ENCODE results near the gene PLSCR4. TPM values are rescaled to one million over a fixed set of nuclear protein-coding genes. Genes with fewer than 3 reads are reported as not detected.

Gene PLSCR4
- total RNA-seq, 1 donor from 2014 or later, result 14.2 TPM

- intact Hi-C loops (cut with DNase I), result no loop called here
- DNase-seq (ENCODE audit: low spot score), result no peak
Measured at GRCh38 chr3:146166415-146166821, 84.5 kb downstream of the PLSCR4 start.

- intact Hi-C loops (cut with DNase I), result no loop called here
- no peak for DNase-seq (ENCODE audit: low spot score)
Measured at GRCh38 chr3:146165877-146166276, 85.0 kb downstream of the PLSCR4 start.

GRCh38 chr3:146164971-146165769 is 85.7 kb downstream of the PLSCR4 start:
- intact Hi-C loops (cut with DNase I), result loop anchor here (5.0 kb wide), 1 partner anchor 93 kb away; no protein-coding TSS in a partner anchor

GRCh38 chr3:146164506-146164905 is 86.4 kb downstream of the PLSCR4 start:
- intact Hi-C loops (cut with DNase I), result loop anchor here (5.0 kb wide), 1 partner anchor 92 kb away; no protein-coding TSS in a partner anchor
- no peak for DNase-seq (ENCODE audit: low spot score)

More at GRCh38 chr3:146164971-146165769, 85.7 kb downstream of the PLSCR4 start:
- no peak for DNase-seq (ENCODE audit: low spot score)

DNA sequence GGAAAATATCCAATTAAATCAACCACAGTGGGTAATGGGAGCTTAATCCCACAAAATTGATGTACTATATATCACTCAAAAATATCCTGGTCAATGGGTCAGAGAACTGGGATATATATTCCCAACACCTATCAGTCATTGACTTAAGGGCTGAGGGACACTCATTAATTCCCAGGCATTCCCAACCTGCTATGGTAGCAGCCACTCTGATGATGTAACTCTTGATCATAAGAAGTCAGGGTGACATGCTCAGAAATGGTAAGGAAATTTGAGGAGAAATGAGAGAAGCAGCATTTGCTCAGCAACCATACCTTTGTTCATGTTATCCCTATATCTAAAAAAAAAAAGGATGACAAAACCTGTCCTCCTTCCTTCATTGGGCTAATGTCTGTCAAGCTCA is 86.8 kb downstream of the PLSCR4 start:
- no peak for DNase-seq (ENCODE audit: low spot score)
- intact Hi-C loops (cut with DNase I), result loop anchor here (5.0 kb wide), 1 partner anchor 92 kb away; no protein-coding TSS in a partner anchor

GRCh38 chr3:146163584-146163983 is 87.3 kb downstream of the PLSCR4 start:
- no peak for DNase-seq (ENCODE audit: low spot score)
- intact Hi-C loops (cut with DNase I), result loop anchor here (5.0 kb wide), 1 partner anchor 91 kb away; no protein-coding TSS in a partner anchor

GRCh38 chr3:146162561-146162960 is 88.3 kb downstream of the PLSCR4 start:
- no peak for DNase-seq (ENCODE audit: low spot score)
- intact Hi-C loops (cut with DNase I), result loop anchor here (5.0 kb wide), 1 partner anchor 90 kb away; no protein-coding TSS in a partner anchor

- intact Hi-C loops (cut with DNase I), result loop anchor here (5.0 kb wide), 1 partner anchor 89 kb away; no protein-coding TSS in a partner anchor
- DNase-seq (ENCODE audit: low spot score), result no peak
Measured at GRCh38 chr3:146161663-146162002, 89.3 kb downstream of the PLSCR4 start.

DNA sequence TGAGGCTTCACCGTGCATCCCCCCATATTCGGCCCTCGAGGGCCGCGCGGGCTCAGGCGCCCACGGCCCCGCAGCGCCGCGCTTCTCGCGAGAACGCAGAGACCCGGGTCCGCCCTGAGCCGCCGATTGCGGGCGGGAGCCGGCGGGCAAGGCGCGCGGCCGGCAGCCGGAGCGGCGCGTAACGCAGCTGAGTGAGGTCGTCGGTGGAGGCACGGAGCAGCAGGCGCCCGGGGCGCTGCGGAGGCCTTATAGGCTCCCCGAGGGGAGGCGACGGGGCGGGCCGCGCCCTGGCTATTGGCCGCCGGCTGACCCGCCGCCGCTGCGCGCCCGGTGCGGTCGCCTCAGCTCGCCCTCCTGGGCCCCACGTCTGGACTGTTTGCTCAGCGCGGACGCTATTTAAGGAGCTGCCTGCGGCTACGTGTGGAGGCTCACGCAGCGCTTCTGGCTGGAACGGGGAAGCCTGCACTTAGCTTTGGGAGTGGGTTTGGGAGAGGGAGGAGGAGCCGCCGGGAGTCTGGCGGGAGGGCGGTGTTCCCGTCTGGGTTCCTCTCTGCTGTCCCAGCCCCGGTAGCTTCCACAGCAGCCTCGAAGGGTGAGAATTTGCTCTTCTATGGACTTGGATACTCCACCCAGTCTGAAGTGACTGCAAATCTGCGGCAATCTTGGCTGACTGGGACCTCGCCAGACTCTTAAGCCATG is 89.8 kb downstream of the PLSCR4 start, which contains the start of gene PLOD2:
TSS of gene PLOD2 (minus strand) at position 221 of the 699 bp plus-strand sequence. CDS start at position 26, 195 bp downstream.
- intact Hi-C loops (cut with DNase I), result loop anchor here (5.0 kb wide), 1 partner anchor 89 kb away; no protein-coding TSS in a partner anchor
- peak; percentile 90 for DNase-seq (ENCODE audit: low spot score)

DNA sequence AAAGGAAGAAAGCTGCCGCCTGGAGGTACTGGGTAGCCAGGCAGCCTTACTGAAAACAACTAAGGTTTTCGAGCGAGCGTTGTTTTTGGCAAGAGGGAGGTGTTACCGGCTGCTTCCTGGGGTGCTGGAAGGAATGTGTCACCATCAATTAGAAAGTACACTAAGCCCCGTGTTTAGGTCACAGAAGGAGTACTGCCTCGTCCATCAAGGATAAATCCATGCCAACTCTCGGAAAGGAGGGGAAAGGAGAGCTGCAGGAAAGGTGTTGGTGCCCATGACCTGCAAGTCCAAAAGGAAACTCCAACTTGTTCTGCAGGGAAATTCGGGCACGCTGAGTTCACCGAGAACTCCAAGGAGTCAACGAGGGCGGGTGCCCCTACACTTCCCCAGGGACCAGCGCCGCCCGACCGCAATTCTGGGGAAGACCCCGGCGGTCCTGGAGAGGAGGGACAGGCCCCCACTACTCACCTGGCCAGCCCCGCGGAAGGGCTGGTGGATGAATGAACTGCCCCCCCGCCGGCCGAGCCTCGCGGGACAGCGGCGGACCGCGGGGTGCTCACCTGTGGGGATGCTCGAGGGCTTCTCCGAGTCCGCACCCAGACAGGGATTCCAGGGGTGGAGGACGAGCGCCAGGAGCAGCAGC is 90.5 kb downstream of the PLSCR4 start:
- intact Hi-C loops (cut with DNase I), result loop anchor here (5.0 kb wide), 1 partner anchor 88 kb away; no protein-coding TSS in a partner anchor
- peak; percentile 83 for DNase-seq (ENCODE audit: low spot score)

- intact Hi-C loops (cut with DNase I), result loop anchor here (5.0 kb wide), 1 partner anchor 87 kb away; no protein-coding TSS in a partner anchor
- no peak for DNase-seq (ENCODE audit: low spot score)
Measured at GRCh38 chr3:146159616-146160320, 91.1 kb downstream of the PLSCR4 start.

DNA sequence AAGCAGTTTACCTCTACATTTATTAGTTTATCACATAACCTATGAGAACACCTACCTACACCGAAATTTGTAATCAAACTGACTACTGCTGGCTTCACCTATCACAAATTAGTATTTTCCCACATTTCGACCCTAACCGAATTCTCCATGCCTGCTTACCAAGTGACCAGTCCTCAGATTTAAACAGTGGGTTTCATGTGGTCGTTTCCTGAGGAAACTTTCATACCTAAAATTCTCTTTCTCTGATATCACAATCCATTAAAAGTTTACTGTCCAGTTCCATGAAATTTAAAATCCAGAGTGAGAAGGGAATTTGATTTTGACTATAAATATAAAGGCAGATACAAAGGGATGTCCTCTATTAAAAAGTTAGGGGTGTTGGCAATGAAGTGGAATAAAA is 91.9 kb downstream of the PLSCR4 start:
- intact Hi-C loops (cut with DNase I), result no loop called here
- DNase-seq (ENCODE audit: low spot score), result no peak

DNA sequence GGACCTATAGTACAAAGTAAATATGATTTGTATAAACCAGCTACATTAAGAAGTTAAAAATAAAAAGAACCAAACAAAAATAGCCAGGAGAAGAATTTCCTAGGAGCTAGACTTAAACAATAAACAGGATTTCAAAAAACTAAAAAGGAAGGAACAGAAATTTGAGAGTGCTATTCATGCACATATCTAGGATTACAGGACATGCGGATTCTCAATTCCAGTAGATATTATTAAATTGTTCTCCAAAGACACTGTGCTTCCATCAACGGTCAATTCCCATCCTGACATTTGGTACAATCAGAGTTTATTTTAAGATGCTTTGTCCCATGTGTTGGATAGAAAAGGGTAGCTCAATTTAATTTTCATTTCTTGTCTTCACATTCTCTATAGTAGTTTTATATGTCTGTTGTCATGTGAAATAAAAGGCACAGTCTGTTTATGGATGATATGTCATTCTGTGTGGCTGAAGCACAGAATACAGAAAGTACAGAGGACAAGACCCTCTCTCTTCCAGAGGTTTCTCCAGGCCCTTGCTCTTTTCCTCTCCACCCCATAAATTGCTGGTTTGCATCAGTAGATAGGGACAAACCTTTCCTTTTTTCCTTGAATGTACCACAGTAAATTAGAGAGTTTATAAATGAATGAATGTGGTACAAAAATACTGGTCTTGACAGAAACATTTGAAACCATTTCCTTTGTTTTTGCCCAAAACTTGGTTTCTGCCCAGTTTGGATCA is 93.4 kb downstream of the PLSCR4 start:
- intact Hi-C loops (cut with DNase I), result no loop called here
- DNase-seq (ENCODE audit: low spot score), result no peak

- no peak for DNase-seq (ENCODE audit: low spot score)
- intact Hi-C loops (cut with DNase I), result no loop called here
Measured at GRCh38 chr3:146156666-146157314, 94.1 kb downstream of the PLSCR4 start.

GRCh38 chr3:146156095-146156494 is 94.8 kb downstream of the PLSCR4 start:
- intact Hi-C loops (cut with DNase I), result no loop called here
- DNase-seq (ENCODE audit: low spot score), result no peak

GRCh38 chr3:146154995-146155394 is 95.9 kb downstream of the PLSCR4 start:
- intact Hi-C loops (cut with DNase I), result no loop called here

DNA sequence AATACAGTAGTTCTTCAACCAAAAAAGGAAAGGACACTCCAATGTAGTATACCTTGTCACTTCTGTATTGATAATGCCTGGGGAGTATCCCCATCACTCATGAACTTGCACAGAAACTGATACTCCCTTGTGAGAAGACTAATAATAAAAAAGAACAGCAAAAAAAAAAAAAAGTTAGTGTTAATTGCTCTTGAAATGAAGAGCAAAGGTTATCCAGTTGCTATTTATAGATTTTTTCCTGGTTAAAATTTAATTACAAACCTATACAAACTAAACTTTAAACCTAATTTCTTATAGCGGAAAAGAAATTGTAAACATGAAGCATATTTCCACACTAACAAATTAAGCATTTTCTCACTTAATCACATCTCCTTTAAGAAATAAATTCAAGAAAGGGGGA is 96.6 kb downstream of the PLSCR4 start:
- no peak for DNase-seq (ENCODE audit: low spot score)
- intact Hi-C loops (cut with DNase I), result no loop called here

More at GRCh38 chr3:146154995-146155394, 95.9 kb downstream of the PLSCR4 start:
- DNase-seq (ENCODE audit: low spot score), result no peak

DNA sequence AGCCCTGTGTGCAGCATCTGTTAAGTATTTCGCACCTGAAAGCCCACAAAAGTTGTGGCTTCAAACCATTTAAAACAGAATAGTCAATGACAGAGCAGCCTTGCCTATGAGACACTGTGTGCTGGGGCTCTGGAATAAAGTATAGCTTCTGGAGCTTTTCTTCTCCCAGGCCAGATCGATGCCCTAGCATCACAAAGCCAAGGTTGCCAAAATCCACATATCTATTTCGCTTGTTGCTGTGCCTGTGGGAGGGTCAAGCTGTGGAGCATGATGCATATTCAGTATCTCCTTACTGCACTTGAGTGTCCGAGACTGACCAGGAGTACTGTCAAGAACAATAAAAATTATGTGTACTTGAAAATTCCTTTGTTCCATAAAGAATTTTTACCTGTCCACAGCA is 97.5 kb downstream of the PLSCR4 start:
- DNase-seq (ENCODE audit: low spot score), result no peak
- intact Hi-C loops (cut with DNase I), result no loop called here

All from cardiac septum (tissue), 1 donor.